ENCODE data around the gene ANKS6. TPM values are rescaled to one million over a fixed set of nuclear protein-coding genes. Genes with fewer than 3 reads are reported as not detected.

Gene ANKS6
- total RNA-seq, 2 donors from 2014 or later: 3.3 to 8.7 TPM

GRCh38 chr9:98811051-98811650 lies 14.8 kb upstream of the ANKS6 start:
- H3K27me3 ChIP-seq: no peaks in the 10 kb centered on the region
- H3K9me3 ChIP-seq: no peaks in the 10 kb centered on the region
- H3K36me3 ChIP-seq: no peaks in the 10 kb centered on the region
- no peak for DNase-seq (ENCODE audit: low spot score)
- H3K27ac ChIP-seq: no peak overlapping the region
- TF ChIP-seq CTCF (IDR thresholded peaks at IDR 0.05): no peak
- H3K4me1 ChIP-seq: peaks cover 0 to 10% of the 10 kb centered on the region in 2 donors
- no peak overlapping the region for H3K4me3 ChIP-seq

- Histone ChIP-seq H3K27me3 (no peaks in the 10 kb centered on the region), H3K4me1 (peaks cover 0 to 10% of the 10 kb centered on the region in 2 donors), H3K36me3 (no peaks in the 10 kb centered on the region), H3K27ac (no peak overlapping the region), H3K9me3 (no peaks in the 10 kb centered on the region), H3K4me3 (no peak overlapping the region)
- no peak for DNase-seq (ENCODE audit: low spot score)
- TF ChIP-seq CTCF (IDR thresholded peaks at IDR 0.05): no peak
Observed at GRCh38 chr9:98810102-98810842, 13.9 kb upstream of the ANKS6 start.

- no peak for TF ChIP-seq CTCF (IDR thresholded peaks at IDR 0.05)
- H3K9me3 ChIP-seq: no peaks in the 10 kb centered on the region
- DNase-seq (ENCODE audit: low spot score): no peak
- no peaks in the 10 kb centered on the region for H3K36me3 ChIP-seq
- H3K4me3 ChIP-seq: no peak overlapping the region
- H3K4me1 ChIP-seq: peaks cover 0 to 10% of the 10 kb centered on the region in 2 donors
- no peaks in the 10 kb centered on the region for H3K27me3 ChIP-seq
- H3K27ac ChIP-seq: no peak overlapping the region
Observed at GRCh38 chr9:98809311-98810101, 13.2 kb upstream of the ANKS6 start.

GRCh38 chr9:98808875-98809274 lies 12.5 kb upstream of the ANKS6 start:
- H3K4me1 ChIP-seq: peaks cover 0 to 10% of the 10 kb centered on the region in 2 donors
- TF ChIP-seq CTCF (IDR thresholded peaks at IDR 0.05): no peak
- H3K9me3 ChIP-seq: no peaks in the 10 kb centered on the region
- no peaks in the 10 kb centered on the region for H3K27me3 ChIP-seq
- no peak for DNase-seq (ENCODE audit: low spot score)
- no peak overlapping the region for H3K4me3 ChIP-seq
- H3K36me3 ChIP-seq: no peaks in the 10 kb centered on the region
- H3K27ac ChIP-seq: no peak overlapping the region

- Histone ChIP-seq H3K36me3 (no peaks in the 10 kb centered on the region), H3K27ac (no peak overlapping the region), H3K27me3 (no peaks in the 10 kb centered on the region), H3K9me3 (no peaks in the 10 kb centered on the region), H3K4me3 (peak overlapping the region in 1 of 2 donors; percentile 55), H3K4me1 (peaks cover 0 to 10% of the 10 kb centered on the region in 2 donors)
- DNase-seq (ENCODE audit: low spot score): no peak
- no peak for TF ChIP-seq CTCF (IDR thresholded peaks at IDR 0.05)
Observed at GRCh38 chr9:98808411-98808815, 12.1 kb upstream of the ANKS6 start.

Data from right atrium auricular region (tissue), 2 donors.